A673 (cell line): ENCODE data around the gene GLA. TPM values are rescaled to one million over a fixed set of nuclear protein-coding genes. Genes with fewer than 3 reads are reported as not detected.

Experiments
- BruUV-seq: library from RNA; stranded (reverse); fragments of 400-500 nt; replicated peaks from 2 replicates; lab custom pipeline; 2021; lab: Mats Ljungman, UMichigan
- CTCF ChIA-PET: fragments of 300-600 bp; sonication (Branson Sonifier 250); formaldehyde crosslinking; loops from one replicate; lab custom pipeline; 2022; ENCODE audit warnings: antibody characterized with exemption; lab: Charles Lee
- POLR2A ChIA-PET: fragments of 300-600 bp; sonication (Branson Sonifier 250); formaldehyde crosslinking; loops from one replicate; lab custom pipeline; 2022; ENCODE audit warnings: antibody characterized with exemption; ENCODE audit not compliant: low non-redundant PET; lab: Charles Lee
- DNase-seq: peaks from one replicate; pipeline ENCODE4 v3.0.0-alpha.2; 2015; ENCODE audit warnings: low spot score
- H3K27ac ChIP-seq: fragments of 200-600 bp; sonication (generic); 2 replicates; pipeline ENCODE4 v1.5.1; 2016; ENCODE audit warnings: mixed run types, low read depth, mild to moderate bottlenecking, mixed read lengths, antibody characterized with exemption, low read length; ENCODE audit not compliant: poor library complexity, severe bottlenecking
- H3K27me3 ChIP-seq: fragments of 200-600 bp; sonication (generic); replicated peaks from 2 replicates; pipeline ENCODE4 v1.6.1; 2017; ENCODE audit warnings: mixed run types, low read depth, mild to moderate bottlenecking, mixed read lengths, antibody characterized with exemption, low read length; ENCODE audit not compliant: insufficient read depth, poor library complexity
- H3K36me3 ChIP-seq: fragments of 200-600 bp; sonication (generic); 2 replicates; pipeline ENCODE4 v1.6.1; 2016; ENCODE audit warnings: mixed run types, mild to moderate bottlenecking, mixed read lengths, antibody characterized with exemption, low read length; ENCODE audit not compliant: insufficient read depth, poor library complexity, severe bottlenecking
- H3K4me1 ChIP-seq: fragments of 200-600 bp; sonication (generic); 2 replicates; pipeline ENCODE4 v1.6.1; 2017; ENCODE audit warnings: mixed run types, mild to moderate bottlenecking, mixed read lengths, antibody characterized with exemption, low read length; ENCODE audit not compliant: insufficient read depth, poor library complexity, severe bottlenecking
- H3K4me3 ChIP-seq: fragments of 200-600 bp; sonication (generic); 2 replicates; pipeline ENCODE4 v1.5.1; 2016; ENCODE audit warnings: low read depth, mixed run types, mild to moderate bottlenecking, mixed read lengths, low read length; ENCODE audit not compliant: poor library complexity, severe bottlenecking
- H3K9me3 ChIP-seq: fragments of 200-600 bp; sonication (generic); 2 replicates; pipeline ENCODE4 v1.6.1; 2016; ENCODE audit warnings: mixed run types, low read depth, mild to moderate bottlenecking, mixed read lengths, antibody characterized with exemption, low read length; ENCODE audit not compliant: poor library complexity, severe bottlenecking
- CTCF ChIP-seq: fragments of 300-800, 200-600 bp; sonication (generic); conservative IDR thresholded peaks from 2 replicates; pipeline ENCODE4 v1.5.1; 2017; ENCODE audit warnings: low read depth, mild to moderate bottlenecking, antibody characterized with exemption, low read length, moderate library complexity, mixed read lengths
- EZH2 ChIP-seq: fragments of 200-600 bp; sonication (generic); IDR thresholded peaks from 2 replicates; pipeline ENCODE4 v1.6.1; 2017; ENCODE audit warnings: borderline replicate concordance, low read depth, mild to moderate bottlenecking, mixed read lengths, antibody characterized with exemption, low read length; ENCODE audit not compliant: poor library complexity, severe bottlenecking
- intact Hi-C: fragments of 100-400 bp; cut with micrococcal nuclease; formaldehyde crosslinking; loops from one replicate; pipeline ENCODE4 v1.10.0; 2022; ENCODE audit not compliant: unreplicated experiment
- total RNA-seq: library from RNA; stranded (reverse); gene quantifications from 2 replicates; pipeline ENCODE4 v1.2.3, GENCODE V29; 2021

Gene GLA
- total RNA-seq, 1 experiment from 2014 or later, result 61.8 TPM

GRCh38 chrX:101393530-101394305, 14.0 kb downstream of the GLA start:
- Histone ChIP-seq H3K9me3 (no peaks in the 10 kb centered on the region), H3K27me3 (no peaks in the 10 kb centered on the region), H3K4me1 (no peaks in the 10 kb centered on the region), H3K27ac (peak overlapping the region; percentile 11), H3K36me3 (peaks cover 35% of the 10 kb centered on the region), H3K4me3 (no peak overlapping the region)
- intact Hi-C loops, result no loop called here
- TF ChIP-seq CTCF, result no peak
- TF ChIP-seq EZH2, result no peak
- CTCF ChIA-PET, result no interaction called here
- POLR2A ChIA-PET, result no interaction called here
- BruUV-seq, result no TSS peak
- DNase-seq, result no peak

- Histone ChIP-seq H3K27ac (peak overlapping the region; percentile 81), H3K27me3 (no peaks in the 10 kb centered on the region), H3K4me1 (no peaks in the 10 kb centered on the region), H3K4me3 (peak overlapping the region; percentile 68), H3K36me3 (peaks cover 35% of the 10 kb centered on the region), H3K9me3 (no peaks in the 10 kb centered on the region)
- TF ChIP-seq CTCF (no peak), EZH2 (no peak)
- CTCF ChIA-PET, result no interaction called here
- POLR2A ChIA-PET, result no interaction called here
- intact Hi-C loops, result no loop called here
- BruUV-seq, result no TSS peak
- DNase-seq, result no peak
These were observed 15.9 kb downstream of the GLA start for GRCh38 chrX:101391831-101392230.

- Histone ChIP-seq H3K4me1 (no peaks in the 10 kb centered on the region), H3K4me3 (peak within 1 kb of the TSS; percentile 68), H3K9me3 (no peaks in the 10 kb centered on the region), H3K27me3 (no peaks in the 10 kb centered on the region), H3K36me3 (peaks cover 27% of the 10 kb centered on the region), H3K27ac (peak within 1 kb of the TSS; percentile 81)
- ChIA-PET POLR2A (interaction anchor here (0.7 kb wide), 1 partner anchor 14 kb away, joined by 4 read pairs; no protein-coding TSS in a partner anchor), CTCF (no interaction called here)
- BruUV-seq, result TSS peak; percentile 64
- intact Hi-C loops, result no loop called here
- peak; percentile 81 for TF ChIP-seq CTCF
- no peak for TF ChIP-seq EZH2
- DNase-seq, result peak; percentile 93
These were observed 16.8 kb downstream of the GLA start, which contains the start of gene RPL36A for GRCh38 chrX:101390664-101391525. TSS of gene RPL36A (plus strand) at chrX:101391011. CDS start at chrX:101391044, 33 bp downstream.
